Neural progenitor cell (in vitro differentiated cells): ENCODE data around the gene RNF111. TPM values are rescaled to one million over a fixed set of nuclear protein-coding genes. Genes with fewer than 3 reads are reported as not detected.

Experiments used
- DNase-seq: peaks from one replicate; pipeline ENCODE4 v3.0.0-alpha.2; 2016; ENCODE audit warnings: low spot score
- H2AFZ ChIP-seq: fragments of 200-600 bp; sonication (generic); replicated peaks from 2 replicates; pipeline ENCODE4 v1.6.1; 2016; ENCODE audit warnings: antibody characterized with exemption
- H3F3A ChIP-seq: fragments of 200-600 bp; sonication (generic); 2 replicates; pipeline ENCODE4 v1.6.1; 2016; ENCODE audit warnings: antibody characterized with exemption, low read depth
- H3K27ac ChIP-seq: fragments of 200-600 bp; sonication (generic); 2 replicates; pipeline ENCODE4 v1.5.1; 2016; ENCODE audit warnings: mild to moderate bottlenecking
- H3K27me3 ChIP-seq: fragments of 200-600 bp; sonication (generic); 2 replicates; pipeline ENCODE4 v1.6.1; 2016; ENCODE audit warnings: mild to moderate bottlenecking, moderate library complexity
- H3K36me3 ChIP-seq: fragments of 200-600 bp; sonication (generic); 2 replicates; pipeline ENCODE4 v1.5.1; 2016
- H3K4me1 ChIP-seq: fragments of 200-600 bp; sonication (generic); 2 replicates; pipeline ENCODE4 v1.6.1; 2016; ENCODE audit warnings: mixed run types
- H3K4me2 ChIP-seq: fragments of 200-600 bp; sonication (generic); 2 replicates; pipeline ENCODE4 v1.6.1; 2016
- H3K4me3 ChIP-seq: fragments of 200-600 bp; sonication (generic); 2 replicates; pipeline ENCODE4 v1.5.1; 2016
- H3K79me2 ChIP-seq: fragments of 200-600 bp; sonication (generic); 2 replicates; pipeline ENCODE4 v1.6.1; 2016; ENCODE audit warnings: low read depth
- H3K9ac ChIP-seq: fragments of 200-600 bp; sonication (generic); 2 replicates; pipeline ENCODE4 v1.6.1; 2016
- H3K9me3 ChIP-seq: fragments of 200-600 bp; sonication (generic); 2 replicates; pipeline ENCODE4 v1.5.1; 2016; ENCODE audit warnings: low read depth
- H4K20me1 ChIP-seq: fragments of 200-600 bp; sonication (generic); 2 replicates; pipeline ENCODE4 v1.6.1; 2016; ENCODE audit warnings: low read depth
- H3K27ac Mint-ChIP-seq: 3 replicates; pipeline ENCODE4 v1.8.0; 2021; ENCODE audit warnings: mixed read lengths
- H3K27me3 Mint-ChIP-seq: 2 replicates; pipeline ENCODE4 v1.8.0; 2022; ENCODE audit warnings: low read depth, mild to moderate bottlenecking, inconsistent platforms, moderate library complexity, mixed read lengths; ENCODE audit not compliant: insufficient read depth
- H3K36me3 Mint-ChIP-seq: 3 replicates; pipeline ENCODE4 v1.8.0; 2021; ENCODE audit warnings: mixed read lengths
- H3K4me1 Mint-ChIP-seq: 3 replicates; pipeline ENCODE4 v1.8.0; 2021; ENCODE audit warnings: mixed read lengths
- H3K4me3 Mint-ChIP-seq: 3 replicates; pipeline ENCODE4 v1.8.0; 2021; ENCODE audit warnings: mild to moderate bottlenecking, moderate library complexity, mixed read lengths
- H3K9me3 Mint-ChIP-seq: 3 replicates; pipeline ENCODE4 v1.8.0; 2020; ENCODE audit warnings: mixed read lengths
- CTCF ChIP-seq: fragments of 200-600 bp; sonication (generic); IDR thresholded peaks from 2 replicates; pipeline ENCODE4 v1.5.1; 2017; ENCODE audit warnings: antibody characterized with exemption, mild to moderate bottlenecking
- EZH2 ChIP-seq: fragments of 200-600 bp; sonication (generic); IDR thresholded peaks from 2 replicates; pipeline ENCODE4 v1.6.1; 2017; ENCODE audit warnings: antibody characterized with exemption, mild to moderate bottlenecking, moderate library complexity
- EZH2phosphoT487 ChIP-seq: fragments of 200-600 bp; sonication (generic); IDR thresholded peaks from 2 replicates; pipeline ENCODE4 v1.6.1; 2017; ENCODE audit warnings: antibody characterized with exemption
- total RNA-seq: library from RNA; depleted of rRNA; stranded (reverse); fragments of >200 nt; gene quantifications from 2 replicates; pipeline ENCODE4 v1.2.3, GENCODE V29; 2015; ENCODE audit warnings: low replicate concordance

Gene RNF111
- total RNA-seq, 1 donor from 2014 or later = 32.3 TPM

- Mint-ChIP-seq H3K27ac (peak overlapping the region; percentile 95), H3K4me1 (peaks cover 15% of the 10 kb centered on the region)
- H3K4me2 ChIP-seq = peak overlapping the region; percentile 97
Measured at GRCh38 chr15:59105854-59106253, 118.4 kb downstream of the RNF111 start.

GRCh38 chr15:59111251-59111650, 123.8 kb downstream of the RNF111 start:
- Histone ChIP-seq H3K9me3 (no peaks in the 10 kb centered on the region), H3K9ac (no peak overlapping the region), H3K27ac (no peak overlapping the region), H3K4me1 (peaks cover 7% of the 10 kb centered on the region), H3K79me2 (peaks cover 74% of the 10 kb centered on the region), H3K4me2 (no peak overlapping the region), H2AFZ (no peak overlapping the region), H3K36me3 (peaks cover 25% of the 10 kb centered on the region), H4K20me1 (peaks cover 54% of the 10 kb centered on the region), H3K27me3 (no peaks in the 10 kb centered on the region), H3K4me3 (no peak overlapping the region), H3F3A (no peaks in the 10 kb centered on the region)
- DNase-seq = no peak
- no peak overlapping the region for H3K27ac Mint-ChIP-seq
- TF ChIP-seq CTCF (no peak), EZH2phosphoT487 (no peak), EZH2 (no peak)
- H3K36me3 Mint-ChIP-seq = peaks cover 48% of the 10 kb centered on the region
- no peaks in the 10 kb centered on the region for H3K9me3 Mint-ChIP-seq
- H3K4me1 Mint-ChIP-seq = peaks cover 5% of the 10 kb centered on the region
- peaks cover 4% of the 10 kb centered on the region for H3K27me3 Mint-ChIP-seq
- H3K4me3 Mint-ChIP-seq = no peak overlapping the region

More at GRCh38 chr15:59105854-59106253, 118.4 kb downstream of the RNF111 start:
- H3K27me3 Mint-ChIP-seq = peaks cover 2% of the 10 kb centered on the region
- no peaks in the 10 kb centered on the region for H3K9me3 ChIP-seq
- peaks cover 8% of the 10 kb centered on the region for H3F3A ChIP-seq
- DNase-seq = no peak
- peaks cover 57% of the 10 kb centered on the region for H3K79me2 ChIP-seq
- H3K9me3 Mint-ChIP-seq = no peaks in the 10 kb centered on the region
- peak overlapping the region; percentile 73 for H3K9ac ChIP-seq
- H3K36me3 ChIP-seq = peaks cover 17% of the 10 kb centered on the region
- peak overlapping the region; percentile 86 for H3K4me3 ChIP-seq
- H3K27me3 ChIP-seq = no peaks in the 10 kb centered on the region
- H3K36me3 Mint-ChIP-seq = peaks cover 24% of the 10 kb centered on the region
- peaks cover 22% of the 10 kb centered on the region for H4K20me1 ChIP-seq
- TF ChIP-seq EZH2phosphoT487 (no peak), CTCF (no peak)
- H3K27ac ChIP-seq = no peak overlapping the region
- peak overlapping the region; percentile 89 for H2AFZ ChIP-seq
- H3K4me3 Mint-ChIP-seq = peak overlapping the region; percentile 98
- H3K4me1 ChIP-seq = peaks cover 8% of the 10 kb centered on the region

GRCh38 chr15:59115047-59115446, 127.6 kb downstream of the RNF111 start:
- TF ChIP-seq CTCF = no peak
- H3K27me3 Mint-ChIP-seq = peaks cover 2% of the 10 kb centered on the region
- Histone ChIP-seq H3K9me3 (no peaks in the 10 kb centered on the region), H3K27ac (no peak overlapping the region), H4K20me1 (peaks cover 53% of the 10 kb centered on the region), H3K36me3 (peaks cover 17% of the 10 kb centered on the region), H3K27me3 (no peaks in the 10 kb centered on the region), H3K4me2 (no peak overlapping the region), H3K4me1 (no peaks in the 10 kb centered on the region), H3K9ac (no peak overlapping the region), H3F3A (no peaks in the 10 kb centered on the region), H2AFZ (no peak overlapping the region), H3K4me3 (no peak overlapping the region), H3K79me2 (peaks cover 42% of the 10 kb centered on the region)
- peaks cover 39% of the 10 kb centered on the region for H3K36me3 Mint-ChIP-seq
- no peaks in the 10 kb centered on the region for H3K9me3 Mint-ChIP-seq
- H3K27ac Mint-ChIP-seq = no peak overlapping the region
- H3K4me1 Mint-ChIP-seq = no peaks in the 10 kb centered on the region
- no peak for DNase-seq
- no peak overlapping the region for H3K4me3 Mint-ChIP-seq
